HepG2 (cell line): ENCODE measurements around the gene RPL35A. TPM values are rescaled to one million over a fixed set of nuclear protein-coding genes. Genes with fewer than 3 reads are reported as not detected.
A peak's percentile ranks its signal among the peaks of the same experiment; 100 is the strongest.

Source experiments
- CCDC6 ChIP-seq: sonication (generic); formaldehyde crosslinking; IDR thresholded peaks from 2 replicates; pipeline ENCODE4 v1.8.1; 2022; ENCODE audit warnings: mild to moderate bottlenecking, missing genetic modification reagents, moderate library complexity
- CEBPB ChIP-seq: IDR thresholded peaks from 2 replicates; pipeline ENCODE4 v1.6.1; 2011; ENCODE audit warnings: low read depth, low read length, improper control_type of control experiment, borderline replicate concordance
- CENPX ChIP-seq: sonication (generic); formaldehyde crosslinking; IDR thresholded peaks from 2 replicates; pipeline ENCODE4 v1.9.0; 2021; ENCODE audit warnings: mild to moderate bottlenecking, missing genetic modification reagents, moderate library complexity
- MZF1 ChIP-seq: sonication (generic); formaldehyde crosslinking; IDR thresholded peaks from 2 replicates; pipeline ENCODE4 v1.8.1; 2023; ENCODE audit warnings: mild to moderate bottlenecking, missing genetic modification reagents, borderline replicate concordance
- SOX6 ChIP-seq, 2 experiments: fragments of 450-650 bp in 1 of 2; sonication (generic) in 1 of 2; formaldehyde crosslinking in 1 of 2; IDR thresholded peaks; 2 replicates each; pipeline versions ENCODE4 v1.4.0 to v1.6.1; 2017 to 2020; ENCODE audit warnings: antibody characterized with exemption in 1 of 2, mild to moderate bottlenecking in 1 of 2, missing genetic modification reagents in 1 of 2
- TOE1 ChIP-seq: sonication (generic); formaldehyde crosslinking; IDR thresholded peaks from 2 replicates; pipeline ENCODE4 v1.4.0; 2020; ENCODE audit warnings: mild to moderate bottlenecking, missing genetic modification reagents
- YEATS2 ChIP-seq: sonication (generic); formaldehyde crosslinking; IDR thresholded peaks from 2 replicates; pipeline ENCODE4 v1.4.0; 2020; ENCODE audit warnings: missing genetic modification reagents, borderline replicate concordance
- ZBTB38 ChIP-seq: sonication (generic); formaldehyde crosslinking; IDR thresholded peaks from 2 replicates; pipeline ENCODE4 v1.5.1; 2020; ENCODE audit warnings: mild to moderate bottlenecking, missing genetic modification reagents
- ZKSCAN1 ChIP-seq: fragments of 150-350 bp; IDR thresholded peaks from 2 replicates; pipeline ENCODE4 v1.6.1; 2014; ENCODE audit warnings: low read length
- ZNF10 ChIP-seq: sonication (generic); formaldehyde crosslinking; IDR thresholded peaks from 2 replicates; pipeline ENCODE4 v1.4.0; 2020; ENCODE audit warnings: mild to moderate bottlenecking, low read depth, missing genetic modification reagents, borderline replicate concordance
- ZNF124 ChIP-seq: sonication (generic); formaldehyde crosslinking; IDR thresholded peaks from 2 replicates; pipeline ENCODE4 v1.4.0; 2020; ENCODE audit warnings: missing genetic modification reagents
- ZNF136 ChIP-seq: sonication (generic); formaldehyde crosslinking; IDR thresholded peaks from 2 replicates; pipeline ENCODE4 v1.8.1; 2022; ENCODE audit warnings: low read depth, mild to moderate bottlenecking, moderate library complexity, missing genetic modification reagents
- ZNF224 ChIP-seq: sonication (generic); formaldehyde crosslinking; IDR thresholded peaks from 2 replicates; pipeline ENCODE4 v1.5.0; 2020; ENCODE audit warnings: mild to moderate bottlenecking, missing genetic modification reagents
- ZNF629 ChIP-seq: sonication (generic); formaldehyde crosslinking; conservative IDR thresholded peaks from 2 replicates; pipeline ENCODE4 v1.5.0; 2020; ENCODE audit warnings: missing genetic modification reagents
- ZNF703 ChIP-seq: sonication (generic); formaldehyde crosslinking; IDR thresholded peaks from 2 replicates; pipeline ENCODE4 v1.5.1; 2020; ENCODE audit warnings: missing genetic modification reagents, mild to moderate bottlenecking, moderate library complexity, borderline replicate concordance
- polyA plus RNA-seq, 8 experiments: library from polyadenylated mRNA; depleted of rRNA in 3 of 8; stranded (reverse) in 7 of 8; unstranded in 1 of 8; fragments of >200 nt; fragmentation: Illumina TruSeq in 4 of 8; extraction: Trizol in 4 of 8; gene quantifications; 2 replicates each; pipeline versions ENCODE4 v1.2.1 to v1.2.3, GENCODE V29; 2011 to 2016; ENCODE audit warnings: low read depth in 4 of 8, missing spikeins in 1 of 8, mixed read lengths in 1 of 8; ENCODE audit not compliant: insufficient read depth in 1 of 8
- total RNA-seq, 5 experiments: library from RNA; depleted of rRNA; stranded (reverse); fragments of >200 nt; fragmentation: Illumina TruSeq; extraction: Trizol; gene quantifications; 2 replicates each; pipeline ENCODE4 v1.2.3, GENCODE V29; 2016; ENCODE audit warnings: low read depth in 1 of 5
- TF ChIP-seq, protein P1 (sequence below): sonication (generic); formaldehyde crosslinking; IDR thresholded peaks from 2 replicates; pipeline ENCODE4 v1.5.1; 2020; ENCODE audit warnings: missing genetic modification reagents, mild to moderate bottlenecking, borderline replicate concordance
- TF ChIP-seq, protein P2 (sequence below): sonication (generic); formaldehyde crosslinking; IDR thresholded peaks from 2 replicates; pipeline ENCODE4 v1.4.0; 2020; ENCODE audit warnings: missing genetic modification reagents, borderline replicate concordance

Gene RPL35A
- total and polyA plus RNA-seq, 2 of the 13 experiments (the other 11 are each of a cell fraction or from before 2014, with no cell fraction given), result 1,001 to 1,582 TPM

DNA sequence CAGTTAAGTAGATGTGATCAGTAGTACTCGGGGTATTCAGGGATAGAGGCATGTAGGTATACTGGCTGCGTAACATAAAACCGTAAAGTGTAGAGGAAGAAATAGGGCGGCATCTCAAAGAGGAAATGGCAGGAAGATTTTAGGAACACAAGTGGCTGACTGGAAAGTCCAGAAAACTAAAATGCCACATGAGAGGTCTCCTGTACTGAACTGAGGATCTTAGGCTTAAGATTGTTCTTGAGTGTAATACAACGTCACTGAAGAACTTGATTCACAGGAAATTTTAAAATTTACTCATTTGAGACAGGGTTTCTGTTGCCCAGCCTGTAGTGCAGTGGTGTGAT, 7.8 kb downstream of the RPL35A start (continued):
- TF ChIP-seq TOE1, result no peak
- TF ChIP-seq, protein P1, sequence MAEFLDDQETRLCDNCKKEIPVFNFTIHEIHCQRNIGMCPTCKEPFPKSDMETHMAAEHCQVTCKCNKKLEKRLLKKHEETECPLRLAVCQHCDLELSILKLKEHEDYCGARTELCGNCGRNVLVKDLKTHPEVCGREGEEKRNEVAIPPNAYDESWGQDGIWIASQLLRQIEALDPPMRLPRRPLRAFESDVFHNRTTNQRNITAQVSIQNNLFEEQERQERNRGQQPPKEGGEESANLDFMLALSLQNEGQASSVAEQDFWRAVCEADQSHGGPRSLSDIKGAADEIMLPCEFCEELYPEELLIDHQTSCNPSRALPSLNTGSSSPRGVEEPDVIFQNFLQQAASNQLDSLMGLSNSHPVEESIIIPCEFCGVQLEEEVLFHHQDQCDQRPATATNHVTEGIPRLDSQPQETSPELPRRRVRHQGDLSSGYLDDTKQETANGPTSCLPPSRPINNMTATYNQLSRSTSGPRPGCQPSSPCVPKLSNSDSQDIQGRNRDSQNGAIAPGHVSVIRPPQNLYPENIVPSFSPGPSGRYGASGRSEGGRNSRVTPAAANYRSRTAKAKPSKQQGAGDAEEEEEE (CRISPR knock-in tag), result no peak
- TF ChIP-seq ZNF224, result no peak
- no peak for TF ChIP-seq YEATS2
- TF ChIP-seq ZNF629, result no peak
- no peak for TF ChIP-seq CENPX (CRISPR knock-in tag)
- no peak for TF ChIP-seq ZNF124 (CRISPR knock-in tag)
- no peak for TF ChIP-seq CEBPB
- no peak for TF ChIP-seq CCDC6 (CRISPR knock-in tag)
- TF ChIP-seq ZNF703, result no peak
- TF ChIP-seq MZF1 (CRISPR knock-in tag), result no peak
- TF ChIP-seq ZNF10 (CRISPR knock-in tag), result no peak
- TF ChIP-seq ZKSCAN1, result 0 out of 2 replicates have a peak, but pooled peaks have one; percentile 61
- TF ChIP-seq, protein P2, sequence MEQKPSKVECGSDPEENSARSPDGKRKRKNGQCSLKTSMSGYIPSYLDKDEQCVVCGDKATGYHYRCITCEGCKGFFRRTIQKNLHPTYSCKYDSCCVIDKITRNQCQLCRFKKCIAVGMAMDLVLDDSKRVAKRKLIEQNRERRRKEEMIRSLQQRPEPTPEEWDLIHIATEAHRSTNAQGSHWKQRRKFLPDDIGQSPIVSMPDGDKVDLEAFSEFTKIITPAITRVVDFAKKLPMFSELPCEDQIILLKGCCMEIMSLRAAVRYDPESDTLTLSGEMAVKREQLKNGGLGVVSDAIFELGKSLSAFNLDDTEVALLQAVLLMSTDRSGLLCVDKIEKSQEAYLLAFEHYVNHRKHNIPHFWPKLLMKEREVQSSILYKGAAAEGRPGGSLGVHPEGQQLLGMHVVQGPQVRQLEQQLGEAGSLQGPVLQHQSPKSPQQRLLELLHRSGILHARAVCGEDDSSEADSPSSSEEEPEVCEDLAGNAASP, result no peak
- no peak for TF ChIP-seq ZNF136 (CRISPR knock-in tag)
- TF ChIP-seq SOX6 (IDR thresholded peaks at IDR 0.05), result no peak
- 0 out of 2 replicates have a peak, but pooled peaks have one; percentile 5 for TF ChIP-seq SOX6 (CRISPR knock-in tag; IDR thresholded peaks at IDR 0.05)
- TF ChIP-seq ZBTB38, result no peak
